GM15510 (cell line): Measurements from ENCODE around the gene HELQ.

Experiments used
- POLR2A ChIP-seq: IDR thresholded peaks from 3 replicates; pipeline ENCODE4 v1.6.1; 2011; ENCODE audit warnings: borderline replicate concordance; ENCODE audit not compliant: insufficient read length; ENCODE audit errors: extremely low read depth

Gene HELQ

DNA sequence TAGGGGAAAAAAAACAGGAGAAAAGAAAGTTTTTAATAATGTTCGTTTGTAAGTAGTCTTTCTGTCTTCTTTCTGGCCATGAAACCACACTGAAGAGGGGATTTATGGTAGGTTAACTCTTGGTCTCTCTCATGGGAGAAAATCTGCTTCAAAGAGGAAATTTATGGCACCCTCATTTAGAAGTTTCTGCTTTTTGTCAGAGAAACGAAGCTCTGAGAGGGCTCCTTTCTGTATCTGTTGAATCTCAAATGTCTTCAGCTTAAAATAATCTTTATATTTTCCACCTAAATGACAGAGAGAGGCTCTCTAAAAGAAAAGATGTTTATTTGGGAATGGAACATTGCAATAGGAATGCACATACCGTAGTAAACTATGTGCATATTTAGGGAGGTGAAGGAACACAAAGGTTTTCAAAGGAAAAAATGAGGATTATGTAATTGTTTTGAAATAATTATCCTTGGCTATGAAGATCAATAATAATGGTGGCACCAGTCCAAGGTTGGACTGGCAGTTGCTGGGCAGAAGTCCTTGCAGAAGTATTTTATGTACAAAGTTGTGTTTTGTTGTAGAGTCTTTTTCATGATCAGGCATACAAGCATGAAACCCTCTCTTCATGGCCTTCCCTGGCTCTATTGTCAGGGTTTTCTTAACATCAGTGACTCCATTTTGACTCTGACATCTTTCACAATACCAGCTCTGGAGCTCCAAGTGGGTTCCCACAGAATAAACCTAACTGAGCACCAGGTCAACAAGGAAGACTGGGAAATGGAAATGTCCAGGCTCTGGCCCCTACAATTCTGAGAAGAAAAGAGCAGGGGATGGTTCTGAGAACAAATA lies 67.9 kb downstream of the HELQ start:
- TF ChIP-seq POLR2A, result no peak

- TF ChIP-seq POLR2A, result no peak
Measured at GRCh38 chr4:83387012-83387411, 68.6 kb downstream of the HELQ start.

- TF ChIP-seq POLR2A, result no peak
Measured at GRCh38 chr4:83382850-83383249, 72.8 kb downstream of the HELQ start.

GRCh38 chr4:83381173-83381572 lies 74.5 kb downstream of the HELQ start:
- TF ChIP-seq POLR2A, result no peak

DNA sequence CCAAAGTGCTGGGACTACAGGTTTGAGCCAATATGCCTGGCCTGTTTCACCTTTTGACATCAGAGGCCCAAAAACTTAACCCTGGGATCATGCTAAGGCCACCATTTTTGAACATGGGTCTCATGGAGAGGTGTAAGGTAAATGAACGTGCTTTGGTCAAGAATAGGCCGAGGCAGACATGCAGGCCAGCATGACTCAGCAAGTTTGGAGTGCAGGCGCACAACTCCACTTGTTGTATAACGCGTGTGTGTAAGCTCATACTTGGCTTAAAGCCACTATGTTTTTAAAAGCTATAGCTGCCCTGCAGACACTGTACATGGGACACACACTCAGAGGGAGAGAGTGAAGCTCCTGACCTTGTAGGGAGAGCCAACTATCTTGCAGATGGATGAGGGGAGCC lies 77.2 kb downstream of the HELQ start:
- no peak for TF ChIP-seq POLR2A

- no peak for TF ChIP-seq POLR2A
Measured at GRCh38 chr4:83372931-83373330, 82.7 kb downstream of the HELQ start.

DNA sequence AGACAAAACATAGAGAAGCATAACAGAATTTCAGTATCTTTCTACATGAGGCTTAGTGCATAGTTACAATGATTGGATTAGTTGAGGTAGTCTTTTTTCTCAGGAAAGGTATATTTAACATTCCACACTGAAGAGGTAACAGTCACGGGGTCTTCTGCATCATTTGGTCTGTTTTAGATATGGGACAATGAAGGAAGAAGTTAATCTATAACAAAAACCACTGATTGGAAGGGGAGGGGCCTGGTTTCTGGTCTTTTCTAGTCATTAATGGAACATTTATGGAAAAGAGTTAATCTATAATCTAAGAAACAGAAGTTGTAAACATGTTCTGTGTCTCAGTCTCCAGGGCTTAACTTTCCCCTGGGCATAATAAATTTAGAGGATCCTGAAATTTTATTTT lies 83.7 kb downstream of the HELQ start:
- TF ChIP-seq POLR2A, result no peak

DNA sequence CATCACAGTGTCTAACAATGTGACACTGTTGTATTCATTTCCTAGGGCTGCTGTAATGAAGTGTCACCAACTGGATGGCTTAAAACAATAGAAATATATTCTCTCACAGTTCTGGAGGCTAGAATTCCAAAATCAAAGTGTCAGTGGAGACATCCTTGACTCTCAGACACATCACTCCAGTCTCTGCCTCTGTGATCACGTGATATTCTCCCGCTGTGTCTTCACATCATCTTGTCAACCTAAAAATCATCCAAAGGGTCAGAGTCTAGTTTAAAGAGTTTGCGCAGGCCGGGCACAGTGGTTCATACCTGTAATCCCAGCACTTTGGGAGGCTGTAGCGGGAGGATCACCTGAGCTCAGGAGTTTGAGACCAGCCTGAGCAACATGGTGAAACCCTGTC lies 84.4 kb downstream of the HELQ start:
- TF ChIP-seq POLR2A, result no peak

- no peak for TF ChIP-seq POLR2A
Measured at GRCh38 chr4:83370640-83370906, 85.0 kb downstream of the HELQ start.

GRCh38 chr4:83369831-83370639 lies 85.6 kb downstream of the HELQ start:
- no peak for TF ChIP-seq POLR2A

DNA sequence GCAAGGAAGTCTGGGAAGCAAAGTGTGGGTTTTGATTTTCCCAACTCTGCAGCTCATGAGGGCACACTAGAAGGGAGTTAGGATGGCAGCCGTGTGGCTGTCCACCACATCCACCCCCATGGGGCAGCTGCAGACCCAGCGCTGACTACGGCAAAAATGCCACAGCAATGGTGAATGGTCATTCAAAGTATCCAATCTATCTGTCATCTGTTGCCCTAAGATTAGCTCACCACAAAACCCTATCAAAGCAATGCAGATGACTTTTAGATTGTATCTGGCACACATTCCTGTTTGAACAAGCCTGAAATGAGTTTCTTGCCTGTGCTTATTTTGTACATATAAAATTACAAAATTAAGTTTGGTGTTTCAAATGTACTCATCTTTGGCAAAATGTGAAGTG lies 91.3 kb downstream of the HELQ start:
- no peak for TF ChIP-seq POLR2A

GRCh38 chr4:83362492-83363329 lies 92.9 kb downstream of the HELQ start:
- no peak for TF ChIP-seq POLR2A

- TF ChIP-seq POLR2A, result no peak
Measured at GRCh38 chr4:83361416-83362103, 94.1 kb downstream of the HELQ start.

- no peak for TF ChIP-seq POLR2A
Measured at GRCh38 chr4:83360018-83360417, 95.6 kb downstream of the HELQ start.

- no peak for TF ChIP-seq POLR2A
Measured at GRCh38 chr4:83358410-83358809, 97.2 kb downstream of the HELQ start.
